Fibroblast of the conjunctiva (primary cell): ENCODE results near the gene RFC3.

Experiments
- DNase-seq: peaks from one replicate; pipeline ENCODE4 v3.0.0-alpha.2; 2010; ENCODE audit warnings: low read depth

The RFC3 gene

DNA sequence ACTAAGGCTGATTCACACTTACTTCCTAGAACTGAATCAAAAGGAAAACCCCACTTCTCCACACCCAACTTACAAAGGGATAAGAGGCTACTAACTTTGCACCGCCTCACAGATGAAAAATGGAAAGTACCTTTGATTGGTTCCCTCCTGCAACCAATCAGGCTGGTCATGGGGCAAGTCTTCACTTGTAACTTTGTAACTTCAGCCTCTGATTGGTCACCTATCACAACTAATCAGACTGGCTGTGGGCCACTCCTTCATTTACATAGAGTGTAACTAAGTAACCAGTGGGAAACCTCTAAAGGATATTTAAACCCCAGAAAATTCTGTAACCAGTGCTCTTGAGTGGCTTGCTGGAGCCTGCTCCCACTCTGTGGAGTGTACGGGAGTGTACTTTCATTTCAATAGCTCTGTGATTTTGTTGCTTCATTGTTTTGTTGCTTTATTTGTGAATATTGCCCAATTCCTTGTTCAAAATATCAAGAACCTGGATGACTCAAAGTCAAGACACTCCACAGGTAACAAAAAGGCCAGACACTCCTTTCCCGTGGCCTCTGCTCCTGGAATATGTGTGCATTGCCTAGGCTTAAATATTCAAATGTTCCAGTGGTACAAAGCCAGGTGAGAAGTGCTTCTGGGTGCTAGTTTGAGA, 50.5 kb downstream of the RFC3 start:
- DNase-seq, result no peak

GRCh38 chr13:33869005-33869404, 51.1 kb downstream of the RFC3 start:
- no peak for DNase-seq

DNA sequence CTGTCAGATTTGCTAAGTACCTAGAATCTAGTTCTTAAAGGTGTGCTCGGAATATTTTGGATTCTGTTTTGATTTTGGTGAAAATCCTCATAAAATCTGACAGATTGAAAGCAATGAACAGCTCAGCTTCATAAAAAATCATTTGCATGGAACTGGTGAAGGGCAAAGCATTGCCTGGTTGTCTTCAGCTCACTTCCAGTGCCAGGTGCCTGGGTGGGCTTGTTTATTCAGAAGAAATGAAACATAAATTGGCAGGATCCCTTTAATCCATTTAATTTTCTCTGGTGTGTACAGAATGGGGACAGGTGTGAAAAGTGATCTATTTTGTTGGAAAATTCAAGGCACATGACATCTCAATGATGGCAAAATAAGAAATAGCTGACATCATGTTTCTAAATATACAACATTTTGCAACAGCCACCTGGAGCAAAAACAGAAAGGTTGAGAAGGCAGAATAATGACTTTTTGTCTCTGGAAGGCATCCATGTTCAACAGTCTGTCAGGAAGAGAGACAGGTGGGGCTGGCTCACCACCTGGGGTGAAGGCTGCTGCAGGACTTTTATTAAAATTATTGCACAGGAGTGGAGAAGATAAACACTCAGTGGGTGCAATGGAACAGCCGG, 52.2 kb downstream of the RFC3 start:
- DNase-seq, result no peak

- DNase-seq, result no peak
These were observed 53.5 kb downstream of the RFC3 start for GRCh38 chr13:33871207-33872004.

- no peak for DNase-seq
These were observed 54.0 kb downstream of the RFC3 start for GRCh38 chr13:33872005-33872351.

GRCh38 chr13:33873251-33873908, 55.4 kb downstream of the RFC3 start:
- DNase-seq, result no peak

GRCh38 chr13:33874871-33875270, 56.9 kb downstream of the RFC3 start:
- DNase-seq, result no peak

GRCh38 chr13:33875618-33876401, 57.9 kb downstream of the RFC3 start:
- no peak for DNase-seq

DNA sequence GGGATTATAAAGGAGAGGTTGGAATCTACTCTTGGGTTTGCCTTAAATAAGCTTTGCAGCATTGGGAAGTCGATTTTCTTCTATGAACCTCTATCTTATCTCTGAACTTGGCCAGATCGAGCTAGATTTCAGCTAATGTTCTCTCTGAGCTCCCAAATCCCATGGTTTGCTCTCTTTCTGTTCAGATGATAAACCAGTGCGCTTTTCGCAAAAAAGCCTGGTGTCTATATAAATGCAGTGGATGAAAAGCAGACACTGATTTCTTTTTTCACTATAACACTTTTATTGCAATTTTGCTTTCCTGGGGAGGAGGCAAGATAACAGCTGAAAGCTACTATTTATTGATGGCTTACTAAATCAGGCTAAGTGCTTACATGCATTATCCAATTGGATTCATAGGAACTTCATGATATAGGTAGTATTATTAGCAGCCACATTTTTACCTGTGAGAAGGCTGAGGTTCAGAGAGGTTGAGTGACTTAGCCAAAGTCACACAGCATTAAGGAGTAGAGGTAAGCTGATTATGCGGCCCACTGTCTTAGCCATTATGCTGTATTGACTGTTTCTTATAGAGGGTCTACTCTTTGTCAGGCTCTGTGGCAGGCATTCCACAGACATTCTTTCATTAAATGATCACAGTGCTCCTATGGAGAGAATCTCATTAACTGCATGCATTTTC, 58.9 kb downstream of the RFC3 start:
- DNase-seq, result no peak

GRCh38 chr13:33879118-33879517, 61.2 kb downstream of the RFC3 start:
- DNase-seq, result no peak

DNA sequence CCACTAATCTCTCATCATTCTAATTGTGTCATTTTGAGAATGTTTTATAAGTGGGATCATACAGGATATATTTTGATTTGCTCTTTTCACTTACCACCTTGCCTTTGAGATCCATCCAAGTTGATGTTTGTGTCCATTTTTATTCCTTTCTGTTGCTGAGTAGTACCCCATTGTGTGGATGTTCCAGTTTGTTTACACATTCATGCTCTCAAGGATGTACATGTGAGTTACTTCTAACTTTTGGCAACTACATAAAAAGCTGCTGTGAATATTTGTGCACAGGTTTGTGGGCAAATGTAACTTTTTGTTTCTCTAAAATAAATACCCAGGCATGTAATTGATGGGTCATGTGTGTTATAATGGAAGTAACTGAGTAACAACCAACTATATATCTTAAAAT, 64.9 kb downstream of the RFC3 start:
- DNase-seq, result no peak

- no peak for DNase-seq
These were observed 66.7 kb downstream of the RFC3 start for GRCh38 chr13:33884531-33885220.
